GM18519 (cell line): ENCODE results near the gene JAZF1.
A peak's percentile ranks its signal among the peaks of the same experiment; 100 is the strongest.

Source experiments
- ATAC-seq: cut with Tn5 transposase; IDR thresholded peaks from one replicate; pipeline ENCODE4 v1.9.1; 2021; ENCODE audit warnings: mild to moderate bottlenecking, moderate library complexity; ENCODE audit not compliant: unreplicated experiment, low FRiP score

Gene JAZF1

GRCh38 chr7:28192786-28193585 is 12.4 kb upstream of the JAZF1 start:
- no peak for ATAC-seq

GRCh38 chr7:28191751-28192150 is 11.2 kb upstream of the JAZF1 start:
- no peak for ATAC-seq

GRCh38 chr7:28191184-28191583 is 10.6 kb upstream of the JAZF1 start:
- ATAC-seq: no peak

- no peak for ATAC-seq
These were observed 9.6 kb upstream of the JAZF1 start for GRCh38 chr7:28190077-28190710.

- no peak for ATAC-seq
These were observed 6.4 kb upstream of the JAZF1 start for GRCh38 chr7:28187012-28187411.

- ATAC-seq: no peak
These were observed 3.0 kb upstream of the JAZF1 start for GRCh38 chr7:28183627-28184026.

- no peak for ATAC-seq
These were observed 1.5 kb upstream of the JAZF1 start for GRCh38 chr7:28182071-28182471.

- no peak for ATAC-seq
These were observed 821 bp upstream of the JAZF1 start for GRCh38 chr7:28181416-28181815.

- ATAC-seq: no peak
These were observed 598 bp downstream of the JAZF1 start for GRCh38 chr7:28180031-28180363.

- ATAC-seq: peak; percentile 56
These were observed 1.2 kb downstream of the JAZF1 start for GRCh38 chr7:28179120-28180030.

- ATAC-seq: no peak
These were observed 2.0 kb downstream of the JAZF1 start for GRCh38 chr7:28178599-28178998.

GRCh38 chr7:28177836-28178235 is 2.8 kb downstream of the JAZF1 start:
- ATAC-seq: no peak

GRCh38 chr7:28176645-28177044 is 4.0 kb downstream of the JAZF1 start:
- ATAC-seq: no peak

GRCh38 chr7:28176174-28176573 is 4.4 kb downstream of the JAZF1 start:
- ATAC-seq: no peak

GRCh38 chr7:28174901-28175661 is 5.5 kb downstream of the JAZF1 start:
- no peak for ATAC-seq

- ATAC-seq: no peak
These were observed 6.2 kb downstream of the JAZF1 start for GRCh38 chr7:28174442-28174841.

GRCh38 chr7:28173531-28173930 is 7.1 kb downstream of the JAZF1 start:
- ATAC-seq: no peak

GRCh38 chr7:28172958-28173357 is 7.6 kb downstream of the JAZF1 start:
- no peak for ATAC-seq

GRCh38 chr7:28170701-28171100 is 9.9 kb downstream of the JAZF1 start:
- no peak for ATAC-seq

GRCh38 chr7:28169230-28169629 is 11.4 kb downstream of the JAZF1 start:
- ATAC-seq: no peak
